SK-N-SH treated with all-trans-retinoic acid at 6 μM for 48 hours (cell line): ENCODE data around the gene SH3D19.

Experiments
- ARNTL ChIP-seq: fragments of 450-650 bp; formaldehyde crosslinking; IDR thresholded peaks from 2 replicates; pipeline ENCODE4 v1.5.0; 2020; ENCODE audit warnings: low read depth, mild to moderate bottlenecking, moderate library complexity, borderline replicate concordance
- ISL1 ChIP-seq: fragments of 250-450 bp; sonication (Bioruptor Pico); IDR thresholded peaks from 2 replicates; pipeline ENCODE4 v2.1.2; 2022; ENCODE audit warnings: mild to moderate bottlenecking, moderate library complexity
- TCF4 ChIP-seq: fragments of 250-450 bp; sonication (Bioruptor Pico); IDR thresholded peaks from 2 replicates; pipeline ENCODE4 v1.8.0; 2021; ENCODE audit warnings: mild to moderate bottlenecking, moderate library complexity, borderline replicate concordance
- ZC3H10 ChIP-seq: fragments of 250-450 bp; sonication (Bioruptor Pico); IDR thresholded peaks from 2 replicates; pipeline ENCODE4 v1.5.1; 2021; ENCODE audit warnings: mild to moderate bottlenecking, moderate library complexity
- ZFP3 ChIP-seq: fragments of 250-450 bp; sonication (Bioruptor Pico); IDR thresholded peaks from 2 replicates; pipeline ENCODE4 v1.5.0; 2020; ENCODE audit warnings: mild to moderate bottlenecking, moderate library complexity
- TF ChIP-seq, protein P1 (sequence below): fragments of 250-450 bp; sonication (Bioruptor Pico); IDR thresholded peaks from 2 replicates; pipeline ENCODE4 v1.5.1; 2020; ENCODE audit warnings: low read depth, mild to moderate bottlenecking, moderate library complexity
- TF ChIP-seq, protein P2 (sequence below): fragments of 250-450 bp; sonication (Bioruptor Pico); IDR thresholded peaks from 2 replicates; pipeline ENCODE4 v1.5.0; 2020; ENCODE audit warnings: mild to moderate bottlenecking, moderate library complexity
- TF ChIP-seq, protein P3 (sequence below): fragments of 250-450 bp; sonication (Bioruptor Pico); IDR thresholded peaks from 2 replicates; pipeline ENCODE4 v1.5.1; 2021; ENCODE audit warnings: mild to moderate bottlenecking, moderate library complexity
- TF ChIP-seq, protein P4 (sequence below): fragments of 250-450 bp; sonication (Bioruptor Pico); IDR thresholded peaks from 2 replicates; pipeline ENCODE4 v1.8.0; 2020; ENCODE audit warnings: mild to moderate bottlenecking, moderate library complexity, borderline replicate concordance

DNA sequence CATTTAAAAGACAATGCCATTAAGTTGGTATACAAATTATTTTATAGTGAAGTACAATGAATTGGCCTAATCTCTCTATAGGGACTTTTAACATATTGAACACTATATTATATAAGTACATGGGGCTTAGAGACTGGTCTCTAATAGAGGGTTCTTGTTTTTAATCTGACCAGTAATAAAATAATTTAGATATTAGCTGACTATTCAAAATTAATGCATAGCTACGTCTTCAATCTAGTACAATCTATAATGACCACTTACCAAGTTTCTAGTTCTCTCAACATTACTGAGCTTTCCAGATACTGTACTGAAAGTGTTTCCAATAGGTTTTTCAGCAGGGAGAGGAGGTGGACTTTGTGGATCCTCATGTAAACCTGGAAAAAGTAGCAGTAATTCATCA lies 166.4 kb downstream of the SH3D19 start:
- TF ChIP-seq, protein P1, sequence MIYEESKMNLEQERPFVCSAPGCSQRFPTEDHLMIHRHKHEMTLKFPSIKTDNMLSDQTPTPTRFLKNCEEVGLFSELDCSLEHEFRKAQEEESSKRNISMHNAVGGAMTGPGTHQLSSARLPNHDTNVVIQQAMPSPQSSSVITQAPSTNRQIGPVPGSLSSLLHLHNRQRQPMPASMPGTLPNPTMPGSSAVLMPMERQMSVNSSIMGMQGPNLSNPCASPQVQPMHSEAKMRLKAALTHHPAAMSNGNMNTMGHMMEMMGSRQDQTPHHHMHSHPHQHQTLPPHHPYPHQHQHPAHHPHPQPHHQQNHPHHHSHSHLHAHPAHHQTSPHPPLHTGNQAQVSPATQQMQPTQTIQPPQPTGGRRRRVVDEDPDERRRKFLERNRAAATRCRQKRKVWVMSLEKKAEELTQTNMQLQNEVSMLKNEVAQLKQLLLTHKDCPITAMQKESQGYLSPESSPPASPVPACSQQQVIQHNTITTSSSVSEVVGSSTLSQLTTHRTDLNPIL (CRISPR knock-in tag), result no peak
- TF ChIP-seq, protein P2, sequence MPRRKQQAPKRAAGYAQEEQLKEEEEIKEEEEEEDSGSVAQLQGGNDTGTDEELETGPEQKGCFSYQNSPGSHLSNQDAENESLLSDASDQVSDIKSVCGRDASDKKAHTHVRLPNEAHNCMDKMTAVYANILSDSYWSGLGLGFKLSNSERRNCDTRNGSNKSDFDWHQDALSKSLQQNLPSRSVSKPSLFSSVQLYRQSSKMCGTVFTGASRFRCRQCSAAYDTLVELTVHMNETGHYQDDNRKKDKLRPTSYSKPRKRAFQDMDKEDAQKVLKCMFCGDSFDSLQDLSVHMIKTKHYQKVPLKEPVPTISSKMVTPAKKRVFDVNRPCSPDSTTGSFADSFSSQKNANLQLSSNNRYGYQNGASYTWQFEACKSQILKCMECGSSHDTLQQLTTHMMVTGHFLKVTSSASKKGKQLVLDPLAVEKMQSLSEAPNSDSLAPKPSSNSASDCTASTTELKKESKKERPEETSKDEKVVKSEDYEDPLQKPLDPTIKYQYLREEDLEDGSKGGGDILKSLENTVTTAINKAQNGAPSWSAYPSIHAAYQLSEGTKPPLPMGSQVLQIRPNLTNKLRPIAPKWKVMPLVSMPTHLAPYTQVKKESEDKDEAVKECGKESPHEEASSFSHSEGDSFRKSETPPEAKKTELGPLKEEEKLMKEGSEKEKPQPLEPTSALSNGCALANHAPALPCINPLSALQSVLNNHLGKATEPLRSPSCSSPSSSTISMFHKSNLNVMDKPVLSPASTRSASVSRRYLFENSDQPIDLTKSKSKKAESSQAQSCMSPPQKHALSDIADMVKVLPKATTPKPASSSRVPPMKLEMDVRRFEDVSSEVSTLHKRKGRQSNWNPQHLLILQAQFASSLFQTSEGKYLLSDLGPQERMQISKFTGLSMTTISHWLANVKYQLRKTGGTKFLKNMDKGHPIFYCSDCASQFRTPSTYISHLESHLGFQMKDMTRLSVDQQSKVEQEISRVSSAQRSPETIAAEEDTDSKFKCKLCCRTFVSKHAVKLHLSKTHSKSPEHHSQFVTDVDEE, result no peak
- TF ChIP-seq, protein P3, sequence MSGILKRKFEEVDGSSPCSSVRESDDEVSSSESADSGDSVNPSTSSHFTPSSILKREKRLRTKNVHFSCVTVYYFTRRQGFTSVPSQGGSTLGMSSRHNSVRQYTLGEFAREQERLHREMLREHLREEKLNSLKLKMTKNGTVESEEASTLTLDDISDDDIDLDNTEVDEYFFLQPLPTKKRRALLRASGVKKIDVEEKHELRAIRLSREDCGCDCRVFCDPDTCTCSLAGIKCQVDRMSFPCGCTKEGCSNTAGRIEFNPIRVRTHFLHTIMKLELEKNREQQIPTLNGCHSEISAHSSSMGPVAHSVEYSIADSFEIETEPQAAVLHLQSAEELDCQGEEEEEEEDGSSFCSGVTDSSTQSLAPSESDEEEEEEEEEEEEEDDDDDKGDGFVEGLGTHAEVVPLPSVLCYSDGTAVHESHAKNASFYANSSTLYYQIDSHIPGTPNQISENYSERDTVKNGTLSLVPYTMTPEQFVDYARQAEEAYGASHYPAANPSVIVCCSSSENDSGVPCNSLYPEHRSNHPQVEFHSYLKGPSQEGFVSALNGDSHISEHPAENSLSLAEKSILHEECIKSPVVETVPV, result no peak
- no peak for TF ChIP-seq ZFP3 (CRISPR knock-in tag)
- TF ChIP-seq, protein P4, sequence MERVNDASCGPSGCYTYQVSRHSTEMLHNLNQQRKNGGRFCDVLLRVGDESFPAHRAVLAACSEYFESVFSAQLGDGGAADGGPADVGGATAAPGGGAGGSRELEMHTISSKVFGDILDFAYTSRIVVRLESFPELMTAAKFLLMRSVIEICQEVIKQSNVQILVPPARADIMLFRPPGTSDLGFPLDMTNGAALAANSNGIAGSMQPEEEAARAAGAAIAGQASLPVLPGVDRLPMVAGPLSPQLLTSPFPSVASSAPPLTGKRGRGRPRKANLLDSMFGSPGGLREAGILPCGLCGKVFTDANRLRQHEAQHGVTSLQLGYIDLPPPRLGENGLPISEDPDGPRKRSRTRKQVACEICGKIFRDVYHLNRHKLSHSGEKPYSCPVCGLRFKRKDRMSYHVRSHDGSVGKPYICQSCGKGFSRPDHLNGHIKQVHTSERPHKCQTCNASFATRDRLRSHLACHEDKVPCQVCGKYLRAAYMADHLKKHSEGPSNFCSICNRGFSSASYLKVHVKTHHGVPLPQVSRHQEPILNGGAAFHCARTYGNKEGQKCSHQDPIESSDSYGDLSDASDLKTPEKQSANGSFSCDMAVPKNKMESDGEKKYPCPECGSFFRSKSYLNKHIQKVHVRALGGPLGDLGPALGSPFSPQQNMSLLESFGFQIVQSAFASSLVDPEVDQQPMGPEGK (CRISPR knock-in tag), result no peak
- TF ChIP-seq ARNTL (CRISPR knock-in tag), result no peak
- TF ChIP-seq TCF4 (CRISPR knock-in tag), result no peak
- TF ChIP-seq ISL1, result no peak
- TF ChIP-seq ZC3H10, result no peak
